GM18502 (cell line): Measurements from ENCODE around the gene OARD1.

Experiments used
- ATAC-seq: cut with Tn5 transposase; IDR thresholded peaks from one replicate; pipeline ENCODE4 v1.9.1; 2021; ENCODE audit warnings: mild to moderate bottlenecking; ENCODE audit not compliant: unreplicated experiment, poor library complexity

OARD1 gene

DNA sequence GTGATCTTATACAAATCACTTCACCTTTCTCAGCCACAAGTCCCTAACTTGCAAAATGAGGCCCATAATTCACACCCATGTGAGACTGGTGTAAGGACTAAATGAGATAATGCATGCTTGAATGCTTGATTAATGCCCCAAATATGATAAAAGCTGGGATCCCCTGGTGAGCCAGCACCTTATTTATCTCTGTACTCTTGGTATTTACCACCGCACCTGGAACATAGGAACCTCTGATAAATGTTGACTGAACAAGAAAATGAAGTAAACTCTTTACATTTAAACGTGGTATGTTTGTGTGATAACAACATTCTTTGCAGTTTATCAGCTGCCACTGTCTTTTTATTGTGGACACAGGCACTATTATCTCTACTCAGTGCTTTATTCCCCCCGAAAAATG lies 21.6 kb downstream of the OARD1 start:
- no peak for ATAC-seq

DNA sequence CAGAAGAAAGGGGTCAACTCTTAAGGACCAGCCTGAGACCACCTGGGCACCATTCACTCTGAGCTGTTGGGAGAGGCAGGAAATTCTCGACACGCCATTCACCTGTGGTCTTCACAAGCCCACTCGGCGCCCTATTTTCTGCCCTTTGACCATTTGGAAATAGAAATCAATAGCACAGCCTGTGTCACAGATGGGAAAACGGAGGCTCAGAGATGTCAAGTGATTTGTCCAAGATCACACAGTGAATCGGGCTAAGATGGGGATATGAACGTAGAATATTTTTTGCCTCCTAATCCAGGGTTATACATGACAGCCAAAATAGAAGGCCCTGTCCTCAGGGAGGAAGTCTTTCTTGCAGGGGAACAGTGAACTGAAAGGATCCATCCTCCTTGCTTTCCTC lies 22.2 kb downstream of the OARD1 start:
- ATAC-seq = no peak

DNA sequence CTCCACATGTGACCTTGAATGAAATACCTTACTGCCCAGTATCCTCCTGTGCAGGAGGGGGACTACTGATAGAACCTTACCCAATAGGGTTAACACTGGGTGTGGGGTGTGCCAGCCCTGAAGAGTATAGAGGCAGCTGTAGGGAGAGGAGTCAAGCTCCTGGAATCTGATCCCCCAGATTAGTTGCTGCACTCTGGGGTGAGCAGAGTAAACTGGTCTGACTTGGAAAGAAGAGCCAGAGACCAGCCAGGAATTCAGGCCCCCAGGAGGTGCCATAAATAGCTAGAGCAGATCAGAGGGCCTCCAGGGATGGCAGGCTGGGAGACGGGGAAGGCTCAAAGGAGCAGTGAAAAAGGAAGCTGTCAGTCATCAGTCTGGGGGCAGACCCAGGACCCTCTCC lies 22.6 kb downstream of the OARD1 start:
- no peak for ATAC-seq

DNA sequence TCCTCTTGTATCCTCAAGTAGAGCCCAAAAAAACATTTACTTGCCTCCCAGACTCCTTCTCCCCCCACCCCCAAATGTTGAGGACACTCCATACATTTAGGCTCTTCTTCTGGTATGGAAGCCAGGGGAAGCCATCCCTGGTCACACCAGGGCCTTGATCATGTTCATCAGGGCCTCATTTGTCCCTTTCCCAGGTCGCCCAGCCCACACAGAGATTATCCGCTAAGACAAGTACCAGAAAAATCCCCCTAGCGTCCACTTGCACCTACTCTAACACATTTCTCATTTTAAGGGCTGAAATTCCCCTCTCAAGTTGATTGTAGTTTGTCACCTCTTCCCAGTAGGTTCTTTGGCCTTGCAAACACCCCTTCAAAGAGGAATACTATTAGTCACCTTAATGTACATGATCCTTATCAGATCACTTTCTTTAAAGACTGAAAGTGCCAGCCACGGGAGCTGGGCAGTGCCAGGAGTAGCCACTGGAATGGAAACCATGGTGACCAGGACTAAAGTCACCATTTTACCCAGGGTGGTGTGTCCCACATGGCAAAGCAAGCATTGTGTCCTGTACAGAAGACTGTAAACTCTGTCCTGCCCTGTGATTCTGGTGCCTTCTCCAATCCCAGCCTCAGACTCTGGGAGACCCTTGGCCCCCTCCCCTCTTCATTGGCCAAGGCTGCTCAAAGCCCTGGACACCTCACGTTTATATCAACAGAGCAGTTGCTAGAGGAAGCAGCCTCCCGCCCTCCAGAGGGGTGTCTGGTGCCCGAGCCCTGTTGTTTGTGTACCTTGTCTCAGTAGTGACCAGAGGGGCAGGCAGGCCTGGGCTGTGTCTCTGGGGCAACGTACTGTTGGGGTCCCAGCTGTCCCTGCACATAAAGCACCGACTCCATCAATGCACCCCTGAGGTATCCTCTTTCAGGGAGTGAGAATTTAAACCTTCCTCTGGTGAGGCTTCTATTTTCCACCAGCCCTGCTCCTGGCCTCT lies 24.1 kb downstream of the OARD1 start:
- ATAC-seq = no peak

DNA sequence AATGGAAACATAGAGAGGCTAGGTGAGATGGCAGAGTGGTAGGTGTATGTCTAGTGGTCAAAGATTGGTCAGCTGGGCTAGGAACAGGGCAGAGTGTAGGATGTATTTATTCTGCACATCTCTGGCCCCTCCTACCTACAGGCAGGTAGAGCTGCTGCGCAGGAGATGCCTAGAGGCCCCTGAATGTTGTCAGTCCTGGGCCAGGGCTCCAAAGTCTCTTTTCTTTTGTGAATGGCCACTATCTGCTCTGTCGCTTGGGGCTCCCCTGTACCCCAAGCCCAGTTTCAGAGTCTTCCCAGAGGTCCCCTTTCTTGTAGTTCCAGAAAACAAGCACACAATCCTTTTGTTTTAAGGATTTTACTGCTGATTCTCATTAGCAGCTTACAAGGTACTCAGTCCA lies 24.9 kb downstream of the OARD1 start:
- no peak for ATAC-seq

DNA sequence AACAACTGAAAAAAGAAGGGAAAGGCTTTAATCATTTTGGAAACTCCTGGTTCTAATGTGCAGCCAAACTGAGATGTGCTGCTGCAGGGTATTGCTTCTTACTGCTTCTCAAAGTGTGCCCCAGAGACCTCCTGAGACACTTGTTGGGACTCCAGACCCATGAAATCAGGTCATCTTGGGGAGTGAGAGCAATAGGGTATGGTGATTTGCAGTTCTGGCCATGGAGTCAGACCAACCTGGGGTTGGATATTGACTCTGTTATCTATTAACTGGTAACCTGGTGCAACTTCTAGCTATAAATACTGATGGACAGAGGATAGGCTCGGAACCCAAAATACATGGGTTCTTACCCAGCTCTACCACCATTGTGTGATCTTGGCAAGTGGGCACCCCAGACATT lies 26.1 kb downstream of the OARD1 start:
- no peak for ATAC-seq

DNA sequence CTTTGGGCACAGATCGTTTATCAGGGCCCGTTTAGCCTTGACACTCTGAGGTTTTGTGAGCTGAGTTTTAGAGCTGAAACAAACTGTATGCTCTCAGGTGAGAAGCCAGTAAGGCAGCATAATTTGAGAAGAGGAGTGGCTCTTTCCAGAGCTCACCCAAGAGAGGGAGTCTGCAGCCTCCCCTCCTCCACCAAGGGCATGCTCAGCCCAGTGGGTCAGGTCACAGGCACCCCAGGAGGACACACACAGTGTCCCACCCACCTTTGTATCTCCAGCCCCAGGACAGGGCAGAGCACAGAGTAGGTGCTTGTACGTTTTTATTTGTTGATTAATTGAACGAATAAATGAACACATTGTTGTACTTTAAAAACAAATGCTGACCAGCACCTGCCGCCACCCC lies 26.5 kb downstream of the OARD1 start:
- ATAC-seq = no peak

DNA sequence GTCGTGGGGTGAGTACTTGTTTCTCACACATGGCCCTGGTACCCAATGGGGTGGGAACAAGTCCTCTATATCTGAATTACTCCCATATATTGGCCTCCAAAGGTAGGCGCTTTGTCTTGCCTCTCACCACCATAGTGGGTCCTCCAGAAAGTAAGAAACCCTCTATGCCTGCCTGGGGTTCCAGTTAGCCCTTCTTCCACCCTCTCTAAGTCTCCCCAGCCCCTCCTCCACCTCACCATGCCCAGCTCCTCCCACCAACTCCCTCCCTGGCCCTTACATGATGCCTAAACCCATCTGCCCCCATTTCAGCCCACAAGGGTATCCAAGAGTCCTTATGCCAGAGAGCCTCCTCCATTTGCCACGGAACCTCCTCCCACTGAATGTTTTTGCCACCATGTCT lies 29.0 kb downstream of the OARD1 start:
- no peak for ATAC-seq

DNA sequence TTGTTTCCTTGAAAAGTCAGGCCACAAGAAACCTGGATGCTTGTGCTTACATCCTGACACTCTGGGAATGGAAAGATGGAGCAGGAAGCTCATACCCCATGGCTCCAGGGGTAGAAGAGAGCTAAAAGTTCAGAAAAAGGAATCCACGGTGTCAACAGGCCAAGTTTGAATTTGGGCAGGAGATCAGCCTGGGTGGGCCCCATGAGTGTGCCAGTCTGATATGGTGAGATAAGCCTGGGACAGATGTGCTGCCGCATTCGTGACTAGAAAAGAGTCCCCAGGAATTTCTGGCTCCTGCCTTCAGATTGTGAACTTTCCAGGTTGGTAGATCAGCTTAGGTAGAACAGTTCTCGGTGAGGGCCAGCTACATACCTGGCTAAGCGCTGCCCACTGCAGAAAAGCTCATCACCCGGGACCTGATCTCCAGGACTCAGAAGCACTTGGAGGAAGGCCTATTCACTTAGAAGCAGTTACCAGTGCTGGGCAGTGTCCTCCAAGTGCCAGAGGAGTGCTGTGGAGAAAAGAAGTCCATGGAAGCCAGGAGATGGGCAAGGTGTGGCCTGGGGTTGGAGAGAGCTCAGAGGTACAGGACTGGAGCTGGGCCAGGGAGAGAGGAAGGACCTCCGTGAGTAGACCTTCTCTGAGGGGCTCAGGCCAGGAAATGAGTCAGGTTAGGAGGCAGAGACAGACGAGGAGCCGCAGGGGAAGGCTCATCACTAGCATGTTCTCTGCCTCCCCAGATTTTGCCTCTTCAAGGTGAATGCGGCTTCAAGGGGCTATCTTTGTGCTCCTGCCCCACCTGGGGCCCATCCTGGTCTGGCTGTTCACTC lies 29.7 kb downstream of the OARD1 start, which contains the start of gene TSPO2:
TSS of gene TSPO2 (plus strand) at position 242 of the 830 bp plus-strand sequence. CDS start at position 761, 519 bp downstream.
- no peak for ATAC-seq

DNA sequence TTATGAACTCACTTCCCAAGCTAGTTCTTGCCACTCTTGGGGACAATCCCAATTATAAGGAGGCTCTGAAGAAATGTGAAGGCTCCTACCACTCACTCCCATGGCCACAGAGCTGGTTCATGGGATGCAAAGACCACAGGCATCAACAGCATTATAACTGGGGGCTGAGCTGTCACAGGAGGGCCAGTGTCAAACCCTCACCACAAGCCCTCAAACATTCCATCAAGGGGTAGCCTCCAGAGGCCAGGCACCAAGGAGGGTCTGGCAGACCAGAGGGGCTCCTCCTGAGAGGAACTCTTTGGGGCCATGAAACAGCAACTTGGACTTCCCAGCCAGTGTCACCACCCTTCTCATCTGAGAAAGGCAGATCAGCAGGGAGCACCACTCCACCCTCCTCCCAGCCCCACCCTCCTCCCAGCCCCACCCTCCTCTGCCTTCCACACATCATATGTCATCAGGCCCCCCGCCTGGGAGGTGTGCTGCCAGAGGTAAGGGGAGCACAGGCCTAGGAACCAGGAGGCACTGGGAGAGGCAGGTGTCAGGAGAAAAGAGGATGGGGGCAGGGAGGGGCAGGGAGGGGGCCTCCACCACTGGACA lies 31.1 kb downstream of the OARD1 start:
- no peak for ATAC-seq

DNA sequence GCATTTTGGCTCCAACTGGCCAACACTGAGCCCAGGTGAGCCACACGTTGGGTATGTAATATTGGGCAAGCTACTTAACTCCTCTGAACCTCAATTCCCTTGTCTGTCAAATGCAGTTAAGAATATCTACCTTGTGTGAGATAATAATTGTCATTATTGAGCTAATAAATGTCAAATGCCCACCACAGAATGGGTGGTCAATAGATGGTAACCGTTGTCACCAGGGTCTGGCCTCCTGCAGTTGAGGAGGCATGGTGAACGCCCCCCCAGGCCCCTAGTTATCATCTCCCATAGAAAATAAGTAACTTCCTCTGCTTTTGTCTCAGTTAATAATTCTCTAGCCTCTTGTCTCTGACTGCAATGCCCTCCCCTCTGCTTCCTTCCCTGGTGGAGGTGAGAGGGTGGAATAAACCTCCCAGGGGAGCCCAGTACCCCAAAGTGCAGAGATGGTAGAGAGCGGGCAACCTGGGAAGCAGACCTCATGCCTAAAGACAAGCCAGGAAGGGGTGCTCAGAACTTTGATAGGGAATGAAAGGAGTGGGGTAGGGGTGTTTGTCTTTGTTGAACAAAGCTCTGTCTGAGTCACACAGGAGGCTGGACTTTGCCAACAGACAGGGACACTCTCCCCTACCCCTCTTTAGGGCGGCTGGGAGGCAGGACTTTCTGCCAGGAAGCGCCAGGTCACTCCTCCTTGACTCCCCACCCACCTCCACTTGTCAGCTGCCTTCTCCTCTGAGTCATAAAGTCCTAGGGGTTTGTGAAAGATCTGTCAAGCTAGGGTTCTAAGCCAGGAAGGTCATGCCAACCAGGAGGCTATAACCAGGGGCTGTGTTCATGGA lies 31.8 kb downstream of the OARD1 start:
- ATAC-seq = no peak

DNA sequence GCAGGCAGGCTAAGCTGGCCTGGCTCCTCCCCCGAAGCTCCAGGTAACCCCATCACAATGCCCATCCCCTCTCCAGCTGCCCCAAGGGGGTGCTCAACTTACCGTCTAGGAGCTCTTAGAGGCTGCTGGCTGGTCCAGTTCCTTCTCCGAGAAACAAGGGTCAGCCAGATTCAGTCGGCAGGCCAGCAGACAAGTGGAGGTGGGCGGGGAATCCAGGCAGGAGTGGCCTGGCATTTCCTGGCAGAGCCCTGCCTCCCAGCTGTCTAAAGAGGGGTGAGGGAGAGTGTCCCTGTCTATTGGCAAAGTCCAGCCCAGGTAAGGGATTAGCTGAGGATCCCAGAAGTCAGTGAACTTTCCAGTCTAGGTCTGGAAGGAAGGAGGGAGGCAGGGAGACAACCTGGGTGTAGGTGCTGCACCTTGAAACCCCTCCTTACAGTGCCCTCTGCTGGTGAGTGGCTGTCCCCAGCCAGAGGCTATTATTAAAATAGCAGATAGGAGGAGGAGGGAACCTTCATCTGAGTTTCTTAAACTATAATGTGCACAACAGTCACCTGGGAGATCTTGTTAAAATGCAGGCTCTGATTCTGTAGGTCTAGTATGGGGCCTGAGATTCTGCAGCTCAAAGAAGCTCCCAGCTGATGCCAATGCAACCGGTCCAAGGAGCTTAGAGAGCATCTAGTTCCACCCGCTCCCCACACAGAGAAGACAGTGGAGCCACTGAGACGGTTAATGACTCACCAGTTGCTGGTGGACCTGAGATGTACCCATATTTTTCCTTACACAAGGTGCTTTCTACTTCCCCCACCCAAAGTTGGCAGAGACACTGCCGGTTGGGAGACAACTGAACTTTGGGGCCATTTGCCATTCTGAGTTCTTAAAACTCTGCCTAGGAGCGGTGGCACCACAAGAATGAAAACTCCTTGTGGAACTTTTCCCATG lies 32.8 kb downstream of the OARD1 start, which contains the start of gene UNC5CL:
TSS of gene UNC5CL (minus strand) at position 162 of the 939 bp plus-strand sequence. CDS start 4,147 bp downstream, outside the sequence.
- ATAC-seq = no peak

DNA sequence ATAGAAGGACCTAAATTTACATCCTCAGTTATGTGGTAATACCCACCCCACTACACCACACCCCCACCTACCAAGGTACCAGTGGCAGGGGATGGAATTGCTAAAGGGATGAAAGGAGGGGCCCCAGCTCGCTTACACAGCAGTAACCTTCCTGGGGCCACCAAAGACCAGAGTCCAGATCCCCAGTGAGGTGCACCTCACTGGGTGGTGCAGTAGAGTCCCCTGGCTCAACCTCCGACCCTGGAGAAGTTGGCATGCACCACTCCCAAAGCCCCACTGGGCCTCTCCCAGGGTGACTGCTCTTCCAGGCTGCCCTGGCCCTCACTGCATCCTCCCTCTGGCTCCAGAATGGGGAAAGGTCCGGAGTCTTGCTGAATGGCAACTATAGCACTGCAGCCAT lies 34.0 kb downstream of the OARD1 start:
- no peak for ATAC-seq

DNA sequence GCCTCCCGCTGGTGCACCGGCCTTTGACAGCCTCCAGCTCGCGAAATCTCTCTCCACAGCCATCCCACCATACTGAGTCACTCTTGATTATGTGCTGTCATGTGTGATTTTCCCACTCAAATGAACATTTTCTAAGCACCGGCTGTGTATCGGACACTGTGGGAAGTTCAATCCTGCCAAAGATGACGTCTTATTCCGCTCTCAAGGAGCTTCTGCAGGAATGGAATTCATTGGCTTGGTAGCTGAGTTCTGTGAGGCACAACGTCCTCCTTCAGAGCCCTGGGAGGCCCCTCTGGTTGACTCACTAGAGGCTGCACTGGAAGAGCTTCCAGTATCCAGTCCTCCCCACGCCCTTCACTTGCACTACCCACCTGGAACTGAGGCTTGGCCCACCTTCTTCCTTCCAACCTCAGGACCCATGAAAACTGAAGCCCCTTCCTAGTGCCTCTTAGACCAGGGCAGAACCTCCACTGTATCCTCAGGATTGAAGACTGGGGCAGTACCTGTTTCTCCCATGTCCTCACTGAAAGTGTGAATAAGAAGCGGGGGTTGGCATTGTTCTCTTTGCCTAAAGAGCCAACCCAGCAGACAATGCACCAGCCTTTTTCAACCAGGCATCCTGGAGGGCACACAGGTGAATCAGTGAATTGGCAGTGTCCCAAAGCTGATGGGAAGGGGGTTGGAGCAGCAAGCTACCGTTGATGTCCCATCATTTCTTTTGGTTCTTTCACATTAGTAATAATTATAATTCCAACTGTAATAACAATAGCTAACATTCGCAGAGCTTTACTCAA lies 34.9 kb downstream of the OARD1 start:
- no peak for ATAC-seq

DNA sequence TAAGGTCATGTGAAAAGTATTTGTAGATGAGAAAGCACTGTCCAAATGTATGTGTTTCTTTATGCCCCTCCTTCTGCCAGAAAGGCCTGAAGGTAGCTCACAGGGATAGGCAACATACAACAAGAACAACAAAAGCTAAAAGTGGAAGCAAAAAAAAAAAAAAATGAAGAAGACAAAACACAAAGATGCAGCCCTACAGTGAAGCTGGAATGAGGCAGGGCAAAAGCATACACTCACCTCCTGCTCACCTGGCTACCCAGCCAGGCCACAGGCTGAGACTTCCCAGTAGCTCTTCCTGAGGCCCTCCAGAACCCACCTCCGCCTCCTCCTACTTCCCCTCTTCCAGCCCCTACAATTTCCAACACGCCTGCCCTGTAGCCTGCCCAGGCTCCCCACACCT lies 35.6 kb downstream of the OARD1 start:
- no peak for ATAC-seq

DNA sequence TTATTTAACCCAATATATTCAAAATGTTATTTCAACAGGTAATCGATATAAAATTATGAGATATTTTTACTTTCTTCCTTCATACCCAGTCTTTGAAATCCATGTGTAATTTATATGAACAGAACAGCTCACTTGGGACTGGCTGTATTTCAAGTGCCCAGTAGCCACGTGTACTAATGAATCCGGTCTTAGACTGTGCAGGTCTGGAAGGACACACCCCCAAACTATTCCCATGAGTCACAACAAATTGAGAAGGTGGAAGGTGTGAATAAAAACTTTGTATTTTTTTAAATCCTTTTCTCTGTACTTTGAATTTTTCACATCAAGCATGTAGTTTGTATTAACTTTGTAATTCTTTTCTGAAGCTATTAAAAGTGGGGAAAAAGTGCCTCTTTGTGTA lies 36.0 kb downstream of the OARD1 start:
- no peak for ATAC-seq

DNA sequence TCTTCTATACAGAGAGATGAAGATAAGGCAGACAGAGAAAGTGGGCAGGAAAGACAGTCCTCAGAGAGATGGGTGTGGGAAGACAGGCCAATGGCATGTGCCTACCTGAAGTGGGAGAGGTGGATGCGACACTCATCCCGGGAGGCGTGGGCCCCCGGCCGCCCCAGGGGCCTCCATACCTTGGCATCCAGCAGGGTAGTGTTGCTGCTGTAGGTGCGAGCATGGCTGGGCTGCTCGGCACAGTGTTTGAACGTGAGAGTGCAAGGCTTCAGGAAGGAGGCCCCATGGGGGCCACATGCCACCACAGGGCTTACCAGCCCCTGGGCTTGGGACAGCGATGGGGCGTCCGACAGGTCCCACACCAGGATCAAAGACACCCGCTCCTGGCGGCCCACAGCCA lies 38.4 kb downstream of the OARD1 start:
- no peak for ATAC-seq

DNA sequence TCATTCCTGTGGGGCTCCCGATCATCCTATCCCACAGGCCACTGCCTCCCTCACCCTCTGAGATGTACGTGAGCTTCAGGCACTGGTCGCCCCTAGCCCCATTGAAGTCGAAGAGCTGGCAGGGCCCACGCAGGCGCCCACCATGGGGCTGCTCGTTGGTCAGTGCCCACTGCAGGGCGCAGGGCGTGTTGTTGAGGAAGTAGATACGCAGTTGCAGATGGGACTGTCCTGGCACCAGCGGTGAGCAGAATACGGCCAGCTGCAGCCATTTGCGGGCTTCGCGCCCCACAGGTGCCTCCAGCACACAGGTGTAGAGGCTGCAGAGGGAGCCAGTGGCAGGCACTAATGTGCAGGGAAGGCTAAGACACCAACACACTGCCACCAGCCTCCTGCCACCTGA lies 39.3 kb downstream of the OARD1 start:
- no peak for ATAC-seq
